DMS 273 treated with DMSO at 0.1 percent for 48 hours (cell line): ENCODE data around the gene SUMO3.

ENCODE experiments used
- DNase-seq: peaks from one replicate; lab custom pipeline; 2025; lab: John Stamatoyannopoulos, UW

Gene SUMO3

DNA sequence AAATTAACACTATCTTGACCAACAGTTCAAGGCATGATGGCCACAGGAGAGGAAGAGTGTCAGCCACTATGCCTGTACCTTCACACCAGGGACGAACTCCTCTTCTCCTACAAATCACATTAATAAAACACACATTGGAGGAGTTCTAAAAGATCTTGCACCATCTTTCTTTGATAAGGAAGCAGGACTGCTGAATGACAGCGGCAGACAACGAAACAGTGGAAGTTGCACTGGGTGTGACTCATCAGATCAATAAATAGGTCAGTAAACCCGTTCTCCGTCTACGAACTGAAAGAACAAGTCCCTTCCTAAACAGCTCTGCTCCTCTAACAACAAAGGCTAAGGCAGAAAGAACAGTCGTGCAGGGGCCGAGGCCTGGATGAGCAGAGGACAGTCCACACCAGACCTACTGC lies 39.4 kb downstream of the SUMO3 start:
- no peak for DNase-seq

- DNase-seq, result no peak
These were observed 39.8 kb downstream of the SUMO3 start for GRCh38 chr21:44778094-44778493.

GRCh38 chr21:44774972-44775371 lies 42.9 kb downstream of the SUMO3 start:
- no peak for DNase-seq

GRCh38 chr21:44773291-44773932 lies 44.5 kb downstream of the SUMO3 start:
- no peak for DNase-seq

GRCh38 chr21:44771896-44772525 lies 45.9 kb downstream of the SUMO3 start:
- no peak for DNase-seq

GRCh38 chr21:44767834-44768831 lies 49.7 kb downstream of the SUMO3 start:
- DNase-seq, result no peak

- no peak for DNase-seq
These were observed 51.0 kb downstream of the SUMO3 start for GRCh38 chr21:44766818-44767354.

GRCh38 chr21:44766014-44766817 lies 51.6 kb downstream of the SUMO3 start:
- no peak for DNase-seq

DNA sequence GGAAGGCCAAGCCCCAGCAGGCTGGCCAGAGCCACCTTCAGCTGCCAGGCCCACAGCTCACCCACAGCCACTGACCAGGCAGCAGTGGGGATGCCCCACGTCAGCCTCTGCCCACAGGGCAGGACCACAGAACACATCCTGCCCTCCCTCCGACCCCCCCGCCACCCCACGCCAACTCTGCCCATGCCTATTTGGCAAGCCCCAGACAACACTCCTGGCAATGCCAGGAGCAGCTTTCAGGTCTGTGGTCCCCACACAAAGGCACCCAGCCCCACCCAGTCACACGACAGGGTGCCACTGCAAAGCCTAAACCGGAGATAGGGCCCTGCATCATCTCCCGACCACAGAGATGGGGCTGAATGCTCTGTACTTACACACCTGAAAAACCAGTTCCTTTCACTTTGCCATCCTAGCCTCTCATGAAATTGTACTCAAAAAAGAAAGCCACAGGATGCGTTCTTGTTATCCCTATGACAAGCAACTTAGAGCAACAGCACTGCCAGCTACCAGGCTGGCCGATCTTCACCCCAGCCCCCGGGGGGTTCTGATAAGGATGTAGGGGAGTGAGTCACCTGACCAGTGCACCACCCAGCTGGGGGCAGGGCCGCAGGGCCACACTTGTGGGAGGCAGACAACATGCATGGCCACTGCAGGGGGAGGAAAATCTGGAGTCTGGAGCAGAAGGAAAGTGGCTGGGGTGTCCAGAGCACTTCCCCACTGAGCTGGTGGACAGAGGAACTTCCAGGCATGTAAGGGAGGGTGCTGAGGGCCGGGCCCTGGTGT lies 52.4 kb downstream of the SUMO3 start:
- DNase-seq, result no peak

- DNase-seq, result no peak
These were observed 53.3 kb downstream of the SUMO3 start for GRCh38 chr21:44764319-44765230.

GRCh38 chr21:44763451-44764318 lies 54.2 kb downstream of the SUMO3 start:
- DNase-seq, result no peak

- no peak for DNase-seq
These were observed 54.8 kb downstream of the SUMO3 start for GRCh38 chr21:44763050-44763378.

DNA sequence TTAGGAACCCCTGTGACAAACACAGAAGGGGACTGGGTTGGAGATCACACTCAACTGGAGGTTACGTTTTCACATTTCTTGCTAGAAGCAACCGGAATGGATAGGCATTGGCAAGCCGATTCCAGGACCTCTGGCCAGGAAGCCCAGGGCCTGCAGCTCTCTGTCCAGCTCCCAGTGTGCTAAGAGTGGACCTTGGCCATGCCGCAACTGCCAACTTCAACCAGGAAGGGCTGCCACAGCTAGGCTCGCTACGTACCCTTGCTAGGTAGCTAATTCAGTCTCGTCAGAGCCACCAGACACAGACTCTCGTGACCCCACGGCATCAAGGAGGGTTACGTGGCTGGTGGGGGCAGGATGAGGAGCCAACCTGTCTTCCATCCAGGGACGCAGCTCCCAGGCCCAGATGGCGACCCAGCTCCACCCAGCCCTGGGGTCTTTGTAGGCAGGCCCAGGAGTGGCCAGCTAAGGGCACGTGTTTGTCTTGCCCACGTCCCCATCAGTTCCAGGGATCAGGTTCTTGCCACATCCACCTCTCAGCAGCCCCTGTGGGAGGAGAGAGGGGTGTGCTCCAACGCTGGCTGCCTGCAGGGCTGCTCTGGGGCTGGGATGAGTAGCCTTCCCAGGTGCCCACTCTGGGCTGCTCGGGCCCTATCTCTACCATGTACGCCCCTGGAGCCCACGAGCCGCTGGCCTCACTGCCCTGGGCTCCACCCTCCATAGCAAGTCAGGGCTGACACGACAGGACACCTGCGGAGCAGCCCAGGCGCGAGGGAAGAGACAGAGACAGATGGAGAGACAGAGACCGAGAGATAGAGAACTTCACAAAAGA lies 55.4 kb downstream of the SUMO3 start:
- DNase-seq, result no peak

DNA sequence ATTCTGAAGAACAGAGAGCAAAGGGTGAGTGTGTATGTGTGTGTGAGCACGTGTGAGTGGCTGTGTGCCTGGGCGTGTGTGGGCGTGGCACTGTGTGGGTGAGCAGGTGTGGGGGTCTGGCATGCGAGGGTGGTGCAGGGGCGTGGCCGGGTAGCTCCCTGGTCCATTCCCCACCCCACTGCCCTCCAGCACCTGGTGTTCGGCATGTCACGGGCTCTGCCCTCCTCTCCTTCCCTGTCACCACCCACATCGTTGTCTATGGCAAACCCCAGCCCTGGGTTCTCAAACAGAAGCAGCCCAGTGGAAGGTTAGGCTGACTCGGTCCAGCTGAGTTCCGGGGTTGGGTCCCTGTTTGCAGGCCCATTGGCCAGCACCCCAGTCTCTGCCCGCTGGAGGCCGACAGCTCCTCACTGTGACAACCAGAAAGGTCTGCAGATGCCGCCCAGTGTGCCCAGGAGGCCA lies 56.1 kb downstream of the SUMO3 start:
- no peak for DNase-seq

GRCh38 chr21:44761011-44761729 lies 56.7 kb downstream of the SUMO3 start:
- DNase-seq, result no peak

DNA sequence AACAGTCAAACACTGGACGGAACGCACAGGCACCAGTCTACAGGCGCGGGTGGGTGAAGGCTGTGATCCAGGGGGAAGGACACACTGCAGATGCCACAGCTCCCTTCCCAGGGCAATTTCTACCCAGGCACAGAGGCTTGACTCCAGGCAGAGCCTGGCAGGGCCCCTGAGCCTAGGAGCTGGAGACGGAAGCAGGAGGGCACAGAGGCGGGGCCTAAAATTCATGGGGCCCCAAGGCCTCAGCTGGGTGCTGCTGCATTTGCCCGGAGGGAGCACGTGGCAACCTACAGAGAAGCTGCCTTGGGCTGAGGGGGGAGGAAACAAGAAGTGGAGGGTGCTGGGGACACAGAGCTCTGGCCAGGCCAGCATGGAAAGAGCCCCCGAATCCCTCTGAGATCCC lies 57.5 kb downstream of the SUMO3 start:
- no peak for DNase-seq

GRCh38 chr21:44759628-44760285 lies 58.1 kb downstream of the SUMO3 start:
- no peak for DNase-seq
